ENCODE measurements around the gene ITPK1. TPM values are rescaled to one million over a fixed set of nuclear protein-coding genes. Genes with fewer than 3 reads are reported as not detected.

The ITPK1 gene
- total and polyA plus RNA-seq, 2 donors (not counting 3 experiments of a cell fraction or from before 2014, with no cell fraction given), result 39.6 to 51.8 TPM

- Histone ChIP-seq H3K27ac (ENCODE audit: insufficient read depth, low read depth, low read length) (no peak overlapping the region), H3K9me3 (replicated peaks; ENCODE audit: control insufficient read depth, insufficient read depth, low read length) (no peaks in the 10 kb centered on the region), H3K27me3 (ENCODE audit: control insufficient read depth in 2 of 2, insufficient read depth in 2 of 2, low read length in 2 of 2) (no peaks in the 10 kb centered on the region), H3K9me1 (replicated peaks; ENCODE audit: control insufficient read depth, extremely low read depth, insufficient read depth, low read length) (no peaks in the 10 kb centered on the region), H3K4me2 (ENCODE audit: insufficient read depth, low read length) (no peak overlapping the region), H3K36me3 (ENCODE audit: control insufficient read depth in 2 of 2, extremely low read depth in 1 of 2, insufficient read depth in 2 of 2, low read length in 2 of 2) (no peaks in the 10 kb centered on the region), H3K4me1 (ENCODE audit: control insufficient read depth, extremely low read depth, insufficient read depth, low read length) (no peaks in the 10 kb centered on the region), H3K79me2 (ENCODE audit: control insufficient read depth, insufficient read depth, low read length) (no peaks in the 10 kb centered on the region), H3K4me3 (replicated peaks in 1 of 3; ENCODE audit: insufficient read depth in 1 of 3, low read depth in 1 of 3, low read length in 3 of 3) (no peak overlapping the region), H2AFZ (ENCODE audit: low read depth, low read length) (no peak overlapping the region), H3K9ac (replicated peaks; ENCODE audit: extremely low read depth, insufficient read depth, low read length) (no peak overlapping the region), H4K20me1 (replicated peaks; ENCODE audit: control insufficient read depth, extremely low read depth, insufficient read depth, low read length) (no peaks in the 10 kb centered on the region)
- POLR2A ChIA-PET, result no interaction called here
- FAIRE-seq (no peak), DNase-seq (ENCODE audit: low read depth, low spot score) (no peak)
- CTCF ChIA-PET, result no interaction called here
- no TSS peak for BruUV-seq (replicated peaks)
- intact Hi-C loops (cut with micrococcal nuclease) (no loop called here), dilution Hi-C loops (cut with MboI; ENCODE audit: extremely low pct_ligation_motif_present, low sequenced_read_pairs) (no loop called here)
- no peak for TF ChIP-seq MYC (IDR thresholded peaks at IDR 0.05; ENCODE audit: low read depth, low read length)
- no peak for TF ChIP-seq EZH2 (IDR thresholded peaks at IDR 0.05; ENCODE audit: borderline replicate concordance, low read depth, low read length, severe bottlenecking)
- no peak for TF ChIP-seq POLR2A (IDR thresholded peaks at IDR 0.05; ENCODE audit: low read depth, low read length)
- no peak for TF ChIP-seq GATA2 (IDR thresholded peaks at IDR 0.05; ENCODE audit: insufficient read depth, insufficient read length, low read depth, low read length)
- TF ChIP-seq, protein P1, sequence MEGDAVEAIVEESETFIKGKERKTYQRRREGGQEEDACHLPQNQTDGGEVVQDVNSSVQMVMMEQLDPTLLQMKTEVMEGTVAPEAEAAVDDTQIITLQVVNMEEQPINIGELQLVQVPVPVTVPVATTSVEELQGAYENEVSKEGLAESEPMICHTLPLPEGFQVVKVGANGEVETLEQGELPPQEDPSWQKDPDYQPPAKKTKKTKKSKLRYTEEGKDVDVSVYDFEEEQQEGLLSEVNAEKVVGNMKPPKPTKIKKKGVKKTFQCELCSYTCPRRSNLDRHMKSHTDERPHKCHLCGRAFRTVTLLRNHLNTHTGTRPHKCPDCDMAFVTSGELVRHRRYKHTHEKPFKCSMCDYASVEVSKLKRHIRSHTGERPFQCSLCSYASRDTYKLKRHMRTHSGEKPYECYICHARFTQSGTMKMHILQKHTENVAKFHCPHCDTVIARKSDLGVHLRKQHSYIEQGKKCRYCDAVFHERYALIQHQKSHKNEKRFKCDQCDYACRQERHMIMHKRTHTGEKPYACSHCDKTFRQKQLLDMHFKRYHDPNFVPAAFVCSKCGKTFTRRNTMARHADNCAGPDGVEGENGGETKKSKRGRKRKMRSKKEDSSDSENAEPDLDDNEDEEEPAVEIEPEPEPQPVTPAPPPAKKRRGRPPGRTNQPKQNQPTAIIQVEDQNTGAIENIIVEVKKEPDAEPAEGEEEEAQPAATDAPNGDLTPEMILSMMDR (IDR thresholded peaks at IDR 0.05; ENCODE audit: extremely low read depth in 1 of 2, insufficient read depth in 1 of 2, low read depth in 1 of 2, low read length in 2 of 2), result no peak
- TF ChIP-seq POLR2AphosphoS5 (IDR thresholded peaks at IDR 0.05; ENCODE audit: insufficient read depth, low read depth, low read length), result no peak
- TF ChIP-seq FOS (IDR thresholded peaks at IDR 0.05; ENCODE audit: borderline replicate concordance, insufficient read depth, low read length), result no peak
- TF ChIP-seq MAX (IDR thresholded peaks at IDR 0.05; ENCODE audit: insufficient read depth, insufficient read length), result no peak
- TF ChIP-seq JUN (IDR thresholded peaks at IDR 0.05; ENCODE audit: borderline replicate concordance, insufficient read depth, insufficient read length, low read depth), result no peak
Measured at GRCh38 chr14:92937051-92937937, 178.4 kb downstream of the ITPK1 start.
